IPS-18a (cell line): ENCODE data around the gene CAPNS2.

ENCODE experiments used
- H3K27ac ChIP-seq: one replicate; pipeline ENCODE4 v1.5.1; 2013; ENCODE audit warnings: low read length
- H3K27me3 ChIP-seq: one replicate; pipeline ENCODE4 v1.6.1; 2013; ENCODE audit warnings: mild to moderate bottlenecking, low read length; ENCODE audit not compliant: control insufficient read depth, insufficient read depth
- H3K36me3 ChIP-seq: one replicate; pipeline ENCODE4 v1.6.1; 2013; ENCODE audit warnings: low read depth, low read length; ENCODE audit not compliant: control insufficient read depth
- H3K4me1 ChIP-seq: one replicate; pipeline ENCODE4 v1.6.1; 2013; ENCODE audit warnings: low read depth, low read length; ENCODE audit not compliant: control insufficient read depth
- H3K4me3 ChIP-seq: one replicate; pipeline ENCODE4 v1.5.1; 2013; ENCODE audit warnings: low read length
- H3K9ac ChIP-seq: one replicate; pipeline ENCODE4 v1.6.1; 2013; ENCODE audit warnings: mild to moderate bottlenecking, low read length, moderate library complexity
- H3K9me3 ChIP-seq: one replicate; pipeline ENCODE4 v1.6.1; 2013; ENCODE audit warnings: low read depth, low read length; ENCODE audit not compliant: control insufficient read depth

Gene CAPNS2

DNA sequence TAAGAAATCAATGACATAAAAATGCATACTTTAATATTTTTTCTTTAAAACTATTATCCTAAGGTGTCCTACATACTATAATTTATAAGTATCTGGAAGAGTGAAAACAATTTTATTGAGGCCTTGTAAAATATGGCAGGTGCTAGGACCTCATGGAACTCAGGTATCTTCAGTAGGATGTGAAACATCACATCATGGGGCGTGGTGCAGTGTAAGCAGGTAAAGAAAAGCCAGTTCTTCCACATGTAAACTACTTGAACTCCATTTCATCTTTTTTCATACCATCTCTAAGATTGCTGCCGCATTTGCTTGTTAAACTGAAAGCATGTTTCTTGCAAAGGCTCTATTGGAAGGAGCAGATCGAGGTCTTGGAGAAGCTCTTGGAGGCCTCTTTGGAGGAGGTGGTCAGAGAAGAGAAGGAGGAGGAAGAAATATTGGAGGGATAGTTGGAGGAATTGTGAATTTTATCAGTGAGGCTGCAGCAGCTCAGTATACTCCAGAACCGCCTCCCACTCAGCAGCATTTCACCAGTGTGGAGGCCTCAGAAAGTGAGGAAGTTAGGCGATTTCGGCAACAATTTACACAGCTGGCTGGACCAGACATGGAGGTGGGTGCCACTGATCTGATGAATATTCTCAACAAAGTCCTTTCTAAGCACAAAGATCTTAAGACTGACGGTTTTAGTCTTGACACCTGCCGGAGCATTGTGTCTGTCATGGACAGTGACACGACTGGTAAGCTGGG is at the start of gene CAPNS2:
Gene CAPNS2, plus strand, starts transcription at position 253 of the 744 bp plus-strand sequence. Its CDS starts 73 bp downstream, at position 326.
- no peaks in the 10 kb centered on the region for H3K36me3 ChIP-seq
- H3K9ac ChIP-seq: no peak within 1 kb of the TSS
- H3K27ac ChIP-seq: no peak within 1 kb of the TSS
- no peaks in the 10 kb centered on the region for H3K27me3 ChIP-seq
- H3K9me3 ChIP-seq: no peaks in the 10 kb centered on the region
- H3K4me1 ChIP-seq: no peaks in the 10 kb centered on the region
- H3K4me3 ChIP-seq: no peak within 1 kb of the TSS

DNA sequence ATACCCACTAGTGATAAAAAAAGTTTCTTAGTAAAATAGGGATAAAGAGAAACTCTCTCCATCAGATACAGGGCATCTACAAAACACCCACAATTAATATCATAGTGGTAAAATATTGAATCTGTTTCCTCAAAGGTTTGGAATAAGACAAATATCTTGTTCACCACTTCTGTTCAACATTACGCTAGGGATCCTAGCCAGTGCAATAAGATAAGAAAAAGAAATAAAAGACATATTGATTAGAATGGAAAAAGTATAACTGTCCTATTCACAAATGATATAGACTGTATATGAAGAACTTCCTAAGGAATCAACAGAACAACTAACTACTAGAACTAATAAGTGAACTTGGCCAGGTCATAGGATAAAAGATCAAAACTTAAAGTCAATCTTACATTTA is 44.7 kb upstream of the CAPNS2 start:
- H3K27ac ChIP-seq: no peak overlapping the region
- no peaks in the 10 kb centered on the region for H3K36me3 ChIP-seq
- no peak overlapping the region for H3K4me3 ChIP-seq
- no peak overlapping the region for H3K9ac ChIP-seq
- H3K4me1 ChIP-seq: no peaks in the 10 kb centered on the region
- peaks cover 13% of the 10 kb centered on the region for H3K9me3 ChIP-seq
- H3K27me3 ChIP-seq: no peaks in the 10 kb centered on the region

DNA sequence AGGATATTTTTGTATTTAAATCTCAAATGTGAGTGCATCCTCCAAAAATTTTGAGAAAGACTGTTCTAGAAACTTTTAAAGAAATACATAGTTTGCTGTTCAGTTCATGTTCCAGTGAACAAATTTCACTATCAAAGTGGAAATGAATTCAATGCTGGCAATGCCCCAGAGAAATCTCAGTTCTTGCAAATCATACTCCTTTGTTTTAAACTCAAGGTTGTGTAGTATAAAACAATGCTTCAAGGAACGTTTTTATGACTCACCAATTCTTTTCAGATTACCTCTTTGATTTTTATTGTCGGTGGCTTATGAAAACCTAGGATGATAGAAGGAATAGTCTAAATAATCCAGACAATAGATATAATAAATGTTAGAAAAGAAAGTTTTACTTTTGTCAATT is 40.0 kb upstream of the CAPNS2 start:
- Histone ChIP-seq H3K9me3 (peaks cover 7% of the 10 kb centered on the region), H3K9ac (no peak overlapping the region), H3K36me3 (no peaks in the 10 kb centered on the region), H3K4me1 (no peaks in the 10 kb centered on the region), H3K4me3 (no peak overlapping the region), H3K27me3 (no peaks in the 10 kb centered on the region), H3K27ac (no peak overlapping the region)

DNA sequence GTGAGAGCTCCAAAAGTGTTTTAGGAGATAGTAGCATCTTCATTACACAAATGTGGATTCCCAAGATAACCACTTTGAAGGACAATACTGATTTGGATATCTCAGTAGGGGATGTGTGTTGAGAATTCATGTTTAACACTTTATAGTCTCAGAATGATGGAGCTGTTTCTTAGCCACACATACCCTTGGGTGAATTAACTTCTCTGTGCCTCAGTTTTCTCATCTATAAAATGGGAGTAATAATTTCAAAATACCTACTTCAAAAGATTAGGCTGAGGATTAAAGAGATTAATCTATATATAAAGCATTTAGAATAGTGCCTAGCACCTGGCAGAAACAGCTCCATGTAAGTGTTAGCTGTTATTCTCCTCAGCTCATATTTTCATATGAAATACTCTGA is 38.6 kb upstream of the CAPNS2 start:
- no peaks in the 10 kb centered on the region for H3K36me3 ChIP-seq

DNA sequence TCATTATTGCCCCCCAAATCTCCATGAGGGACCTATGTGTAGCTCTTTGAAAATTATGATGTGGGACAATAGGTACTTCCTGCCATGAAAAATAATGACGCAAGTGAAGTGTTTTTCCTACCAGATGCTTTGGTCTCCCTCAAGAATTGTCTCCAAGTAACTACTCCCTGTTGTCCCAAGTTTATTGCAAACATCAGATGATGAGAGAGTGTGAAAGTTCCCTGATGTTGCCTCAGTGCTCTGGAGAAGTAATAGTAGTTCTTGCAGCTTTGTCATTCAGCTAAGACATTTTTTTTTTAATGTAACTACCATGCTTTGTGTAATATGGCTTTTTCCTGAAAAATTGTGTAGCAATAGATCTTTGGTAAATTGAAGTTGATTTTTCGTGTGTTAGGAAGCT is 37.5 kb upstream of the CAPNS2 start:
- Histone ChIP-seq H3K4me3 (no peak overlapping the region), H3K36me3 (no peaks in the 10 kb centered on the region), H3K27me3 (no peaks in the 10 kb centered on the region), H3K4me1 (no peaks in the 10 kb centered on the region), H3K9me3 (no peaks in the 10 kb centered on the region), H3K9ac (no peak overlapping the region), H3K27ac (no peak overlapping the region)

More for the DNA sequence above, 38.6 kb upstream of the CAPNS2 start:
- H3K27me3 ChIP-seq: no peaks in the 10 kb centered on the region
- H3K4me3 ChIP-seq: no peak overlapping the region
- no peak overlapping the region for H3K9ac ChIP-seq
- H3K27ac ChIP-seq: no peak overlapping the region
- no peaks in the 10 kb centered on the region for H3K9me3 ChIP-seq
- H3K4me1 ChIP-seq: no peaks in the 10 kb centered on the region

DNA sequence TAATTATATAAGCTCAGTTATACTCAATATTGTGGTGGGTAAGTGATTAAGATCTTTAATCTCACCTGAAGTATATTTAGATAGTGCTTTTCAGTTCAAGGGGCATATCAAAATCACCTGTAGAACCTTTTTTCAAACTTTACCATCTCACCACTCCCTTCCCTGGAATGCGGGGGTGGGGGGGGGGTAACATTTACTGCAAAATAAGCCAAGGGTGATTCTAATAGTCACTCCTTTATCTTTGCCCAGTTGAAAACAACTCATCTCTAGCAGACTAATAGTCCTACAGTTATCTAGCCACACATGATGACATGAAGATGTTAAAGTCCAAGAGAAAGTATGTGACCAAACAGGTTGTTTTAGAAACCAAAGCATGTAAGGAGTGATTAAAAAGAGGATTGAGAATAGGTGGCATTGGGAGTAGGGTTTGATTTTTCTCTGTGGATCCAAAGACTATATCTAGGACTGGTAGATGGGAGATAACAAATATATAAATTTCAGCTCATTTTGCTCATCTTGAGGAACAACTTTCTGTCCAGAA is 36.1 kb upstream of the CAPNS2 start:
- no peak overlapping the region for H3K9ac ChIP-seq
- no peak overlapping the region for H3K27ac ChIP-seq
- H3K4me1 ChIP-seq: no peaks in the 10 kb centered on the region
- no peaks in the 10 kb centered on the region for H3K36me3 ChIP-seq
- H3K9me3 ChIP-seq: no peaks in the 10 kb centered on the region
- no peak overlapping the region for H3K4me3 ChIP-seq
- no peaks in the 10 kb centered on the region for H3K27me3 ChIP-seq

DNA sequence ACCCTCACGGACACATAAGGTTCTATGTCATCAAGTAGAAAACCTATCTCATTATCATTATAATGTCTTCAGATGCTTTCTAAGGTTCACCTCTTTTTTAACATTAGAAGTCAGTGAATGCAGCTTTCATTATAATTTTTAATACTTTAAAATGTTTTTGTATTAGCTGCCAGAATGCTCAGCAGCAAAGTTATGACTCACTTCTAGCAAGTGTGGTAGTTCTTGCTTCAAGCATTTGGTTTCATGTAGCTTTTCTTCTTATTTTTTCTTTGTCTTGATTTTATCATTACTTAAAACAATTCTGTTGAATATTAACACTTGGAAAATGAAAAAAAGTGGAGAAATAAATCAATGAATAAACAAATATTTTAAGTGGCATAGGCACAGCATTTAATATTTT is 34.3 kb upstream of the CAPNS2 start:
- no peak overlapping the region for H3K4me3 ChIP-seq
- no peaks in the 10 kb centered on the region for H3K27me3 ChIP-seq
- no peak overlapping the region for H3K27ac ChIP-seq
- H3K36me3 ChIP-seq: no peaks in the 10 kb centered on the region
- no peaks in the 10 kb centered on the region for H3K4me1 ChIP-seq
- H3K9me3 ChIP-seq: no peaks in the 10 kb centered on the region
- no peak overlapping the region for H3K9ac ChIP-seq

DNA sequence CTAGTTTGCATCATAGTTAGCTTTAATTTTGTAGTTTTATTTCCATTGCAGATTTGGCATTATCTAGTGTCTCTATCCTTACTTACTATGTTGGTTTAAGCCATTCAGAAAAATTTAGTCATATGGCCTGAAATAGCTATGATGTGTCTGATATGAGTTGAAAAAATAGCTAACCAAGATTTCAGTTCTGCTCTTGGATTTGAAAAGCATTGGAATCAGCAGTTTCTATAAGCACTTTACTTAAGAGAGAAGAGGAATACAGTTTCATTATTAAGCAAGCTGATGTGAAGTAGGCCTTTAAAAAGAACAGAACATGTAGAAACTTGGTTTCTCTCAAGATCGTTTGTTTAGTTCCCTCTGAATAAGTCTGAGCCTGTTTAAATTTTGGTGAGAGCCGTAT is 31.7 kb upstream of the CAPNS2 start:
- no peaks in the 10 kb centered on the region for H3K27me3 ChIP-seq
- H3K9ac ChIP-seq: no peak overlapping the region
- no peak overlapping the region for H3K4me3 ChIP-seq
- H3K27ac ChIP-seq: no peak overlapping the region
- H3K9me3 ChIP-seq: no peaks in the 10 kb centered on the region
- no peaks in the 10 kb centered on the region for H3K36me3 ChIP-seq
- H3K4me1 ChIP-seq: no peaks in the 10 kb centered on the region

DNA sequence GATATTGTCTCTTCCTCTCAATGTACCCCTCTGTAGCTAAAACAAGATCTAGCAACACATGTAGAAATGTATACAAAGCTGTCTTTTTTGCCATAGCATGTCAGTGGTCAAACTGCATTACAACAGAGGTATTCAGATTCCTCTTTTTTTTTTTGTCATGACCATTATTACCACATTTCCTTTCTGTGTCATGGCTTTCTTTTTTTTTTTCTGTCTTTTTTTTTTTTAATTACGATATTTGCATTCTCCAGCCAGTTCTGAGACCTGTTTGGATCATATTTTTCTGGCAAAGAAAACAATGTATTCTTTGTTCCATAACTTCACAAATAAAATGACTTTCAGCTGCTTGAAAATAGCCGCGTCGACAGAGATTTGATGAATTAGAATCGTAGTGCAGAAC is 27.4 kb upstream of the CAPNS2 start:
- no peak overlapping the region for H3K4me3 ChIP-seq
- no peaks in the 10 kb centered on the region for H3K27me3 ChIP-seq

DNA sequence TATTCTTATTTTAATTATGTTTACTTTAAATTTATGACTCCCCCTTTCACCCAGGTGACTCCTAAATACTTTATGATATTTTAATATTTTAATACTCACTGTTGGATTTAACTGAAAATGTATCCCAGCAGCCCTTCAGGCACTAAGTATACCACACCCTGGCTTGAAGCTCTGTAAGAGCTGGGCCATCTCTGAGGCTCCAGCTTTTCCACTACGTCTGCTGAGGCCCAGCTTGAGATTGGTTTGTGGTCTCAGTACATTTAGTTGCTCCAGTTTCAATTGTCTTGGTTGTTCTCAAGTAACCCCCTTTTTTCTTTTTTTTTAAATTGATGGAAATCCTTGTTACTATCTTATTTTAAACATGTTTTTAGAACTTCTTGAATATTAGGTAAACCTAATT is 27.0 kb upstream of the CAPNS2 start:
- Histone ChIP-seq H3K36me3 (no peaks in the 10 kb centered on the region), H3K9ac (no peak overlapping the region), H3K4me3 (no peak overlapping the region), H3K27ac (no peak overlapping the region), H3K4me1 (no peaks in the 10 kb centered on the region), H3K9me3 (no peaks in the 10 kb centered on the region), H3K27me3 (no peaks in the 10 kb centered on the region)

More for the DNA sequence above, 27.4 kb upstream of the CAPNS2 start:
- Histone ChIP-seq H3K4me1 (no peaks in the 10 kb centered on the region), H3K9me3 (no peaks in the 10 kb centered on the region), H3K36me3 (no peaks in the 10 kb centered on the region), H3K27ac (no peak overlapping the region), H3K9ac (no peak overlapping the region)

DNA sequence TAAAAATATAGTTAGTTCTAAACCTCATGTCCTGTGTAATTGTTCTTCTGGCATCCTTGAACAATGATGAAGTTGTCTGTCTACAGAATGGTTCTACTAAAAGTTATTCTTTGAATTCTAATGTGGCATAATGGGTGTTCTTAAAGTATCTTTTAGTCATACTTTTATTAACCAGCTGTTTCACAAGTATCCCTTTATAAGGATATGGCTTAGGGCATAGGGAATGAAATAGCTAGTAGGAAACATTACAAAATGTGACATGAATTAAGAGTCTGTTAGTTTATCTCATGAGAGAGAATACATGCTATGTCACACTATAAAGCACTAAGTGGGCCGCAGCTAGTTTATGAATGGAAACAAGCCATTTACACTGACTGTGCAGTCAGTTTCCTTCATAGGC is 26.3 kb upstream of the CAPNS2 start:
- Histone ChIP-seq H3K4me3 (no peak overlapping the region), H3K4me1 (no peaks in the 10 kb centered on the region), H3K9ac (no peak overlapping the region), H3K9me3 (no peaks in the 10 kb centered on the region), H3K27ac (no peak overlapping the region), H3K27me3 (no peaks in the 10 kb centered on the region), H3K36me3 (no peaks in the 10 kb centered on the region)

DNA sequence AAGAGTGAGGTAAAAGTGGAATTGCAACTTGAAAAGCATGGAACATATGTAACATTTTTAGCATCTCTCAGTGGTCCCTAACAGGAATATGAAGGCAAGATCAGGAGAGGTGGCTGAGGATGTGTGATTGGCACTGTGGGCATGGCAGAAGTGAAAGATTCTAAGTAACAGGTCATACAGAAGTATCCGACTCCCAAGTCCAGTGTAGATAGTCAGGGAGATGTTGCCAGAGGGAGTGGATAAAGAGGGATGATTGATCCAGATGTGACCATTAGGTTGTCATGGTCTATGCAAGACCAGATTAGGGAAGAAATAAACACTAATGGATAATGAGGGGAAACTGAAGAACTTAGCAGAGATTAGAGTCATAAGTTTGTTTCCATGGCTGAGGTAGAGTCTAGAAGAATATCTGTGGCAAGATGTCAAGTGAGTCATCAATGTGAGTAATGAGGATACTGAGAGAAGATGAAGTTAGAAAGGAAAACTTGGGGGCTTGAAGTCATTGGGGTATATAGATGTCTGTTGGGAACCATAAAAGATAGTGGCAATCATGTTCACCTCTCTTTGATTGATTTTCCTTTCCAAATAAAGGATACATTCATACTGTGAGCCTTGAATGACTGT is 23.9 kb upstream of the CAPNS2 start:
- Histone ChIP-seq H3K4me3 (no peak overlapping the region), H3K27me3 (no peaks in the 10 kb centered on the region), H3K9me3 (no peaks in the 10 kb centered on the region), H3K36me3 (no peaks in the 10 kb centered on the region), H3K9ac (no peak overlapping the region), H3K27ac (no peak overlapping the region), H3K4me1 (no peaks in the 10 kb centered on the region)
